HUDEP-2 (cell line): ENCODE results near the gene MKNK1.

ENCODE experiments used
- DNase-seq, 76 experiments: peaks; one replicate each; lab custom pipeline; 2025; ENCODE audit not compliant: unreplicated experiment in 76 of 76; lab: John Stamatoyannopoulos, UW

The MKNK1 gene

DNA sequence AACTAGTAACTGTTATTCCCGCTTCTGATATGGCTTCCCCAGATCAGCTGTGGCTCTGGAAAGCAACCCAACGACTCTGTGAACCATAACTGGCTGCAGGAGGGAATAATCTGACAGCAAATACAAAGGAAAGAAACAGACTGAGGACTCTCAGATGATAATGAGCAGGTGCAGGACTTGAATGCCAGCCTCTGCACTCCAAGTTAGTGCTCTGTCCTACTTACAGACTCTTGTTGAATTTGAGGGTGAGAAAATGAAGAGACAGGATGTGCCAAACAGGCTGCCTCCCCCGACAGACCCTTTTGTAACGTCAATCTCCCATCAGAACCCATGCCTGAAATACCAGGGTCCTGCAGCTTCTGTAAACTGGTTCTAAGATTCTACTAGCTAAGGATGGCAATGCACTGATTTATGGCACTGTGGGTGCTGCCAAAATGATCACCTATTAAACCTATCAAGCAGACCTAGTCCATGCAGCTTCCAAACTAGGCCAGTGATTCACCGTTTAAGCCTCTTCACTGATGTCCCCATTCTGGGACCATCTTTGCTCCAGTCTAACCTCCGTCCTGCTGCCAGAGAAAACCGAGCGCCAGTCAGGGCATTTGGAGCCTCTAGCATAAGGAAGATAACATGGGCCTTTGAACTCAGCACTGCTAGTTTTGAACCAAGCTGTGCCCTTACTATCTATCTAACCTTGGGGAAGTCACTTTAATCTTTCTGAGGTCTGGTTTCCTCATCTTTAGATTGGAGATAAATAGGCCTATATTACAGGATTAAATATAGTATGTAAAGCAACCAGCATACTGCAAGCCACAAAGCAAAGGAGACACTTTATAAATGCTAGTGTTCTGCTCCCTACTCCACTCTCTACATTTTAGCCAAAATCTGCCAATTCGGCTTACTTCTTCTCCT is 4.8 kb downstream of the MKNK1 start:
- no peak for DNase-seq

DNA sequence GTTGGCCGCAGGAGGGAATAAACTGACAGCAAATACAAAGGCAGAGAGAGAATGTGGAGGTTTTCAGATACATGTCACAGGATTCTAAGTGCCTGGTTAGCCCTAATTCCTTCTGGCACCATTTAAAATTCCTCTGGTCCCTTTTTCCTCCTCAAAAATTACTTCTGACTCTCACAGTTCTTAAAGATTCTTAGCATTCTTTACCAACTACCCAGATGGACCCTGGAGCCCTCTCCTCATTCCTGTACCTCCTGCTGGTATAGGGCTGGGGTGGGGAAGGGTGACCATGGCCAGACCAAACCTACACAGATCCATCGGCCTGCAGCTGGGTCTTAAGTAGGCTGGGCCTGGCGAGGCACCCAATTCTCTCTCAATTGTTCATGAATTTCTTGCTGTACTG is 7.2 kb downstream of the MKNK1 start:
- DNase-seq: no peak

DNA sequence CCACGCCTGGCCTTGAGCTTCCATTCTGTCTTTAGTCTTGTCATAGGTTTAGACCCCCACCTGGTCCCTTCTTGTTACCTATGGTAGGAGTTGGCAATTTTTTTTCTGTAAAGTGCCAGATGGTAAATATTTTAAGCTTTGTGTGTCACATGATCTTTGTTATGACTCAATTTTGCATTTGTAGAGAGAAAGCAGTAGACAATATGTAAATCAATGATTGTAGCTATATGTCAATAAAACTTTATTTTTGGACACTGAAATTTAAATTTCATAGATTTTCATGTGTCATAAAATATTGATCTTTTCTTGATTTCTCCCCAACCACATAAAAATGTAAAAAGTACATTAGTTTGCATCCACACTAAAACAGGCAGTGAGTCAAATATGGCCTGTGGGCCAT is 8.0 kb downstream of the MKNK1 start:
- no peak for DNase-seq

DNA sequence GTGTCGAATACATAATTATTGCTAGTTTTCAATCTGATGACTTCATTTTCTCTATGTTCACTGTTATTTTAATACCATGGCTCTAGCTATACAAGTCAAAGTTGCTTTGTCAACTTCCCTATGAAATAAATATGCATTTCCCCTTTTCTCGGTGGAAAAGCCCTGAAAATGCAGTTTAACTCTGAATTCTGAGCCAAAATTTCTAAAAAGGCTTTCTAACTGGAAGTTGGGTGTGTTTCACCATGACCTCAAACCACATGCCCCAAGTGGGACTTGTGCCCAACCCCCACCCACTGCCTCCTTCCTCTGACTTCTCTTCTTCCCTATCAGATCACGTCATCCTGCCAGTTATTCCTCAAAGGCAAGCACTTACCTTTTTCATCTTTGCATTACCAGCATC is 8.9 kb downstream of the MKNK1 start:
- peak in 38 of 76 experiments; percentile 5 to 53 (median 29) for DNase-seq

DNA sequence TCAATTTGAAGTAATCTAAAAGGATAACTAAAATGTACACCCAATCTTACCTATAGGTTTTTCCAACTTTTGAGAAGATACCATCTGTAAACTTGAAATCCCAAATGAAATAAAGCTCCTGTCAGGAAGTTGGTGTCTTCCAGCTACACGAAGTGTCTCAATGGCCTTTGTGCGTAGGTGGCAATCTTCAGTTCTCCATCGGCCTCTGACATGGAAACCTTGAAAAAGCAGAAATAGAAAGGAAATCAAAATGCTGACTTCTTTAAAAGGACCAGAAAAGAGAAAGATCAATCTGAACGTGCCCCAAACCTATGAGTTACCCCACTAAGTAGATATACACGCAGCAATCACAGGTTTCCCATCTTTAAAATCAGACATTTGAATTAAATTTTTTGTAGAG is 10.0 kb downstream of the MKNK1 start:
- DNase-seq: no peak

DNA sequence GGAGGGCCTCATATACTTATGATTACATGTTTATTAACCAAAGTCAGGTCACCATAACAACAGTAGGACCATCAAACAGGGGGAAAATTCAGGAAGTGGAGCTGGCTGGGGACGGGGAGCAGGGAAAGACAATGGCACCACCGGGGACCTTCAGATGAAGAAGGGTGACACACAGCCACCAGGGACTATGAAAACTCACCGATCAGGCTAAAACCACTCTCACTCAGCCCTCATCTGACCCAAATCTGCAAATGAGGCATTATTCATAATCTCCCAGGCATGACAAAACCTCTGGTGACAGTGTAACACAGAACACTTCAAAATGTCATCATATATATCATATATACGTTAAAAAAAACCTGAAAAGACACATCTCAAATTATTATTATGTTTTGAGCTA is 11.2 kb downstream of the MKNK1 start:
- no peak for DNase-seq

DNA sequence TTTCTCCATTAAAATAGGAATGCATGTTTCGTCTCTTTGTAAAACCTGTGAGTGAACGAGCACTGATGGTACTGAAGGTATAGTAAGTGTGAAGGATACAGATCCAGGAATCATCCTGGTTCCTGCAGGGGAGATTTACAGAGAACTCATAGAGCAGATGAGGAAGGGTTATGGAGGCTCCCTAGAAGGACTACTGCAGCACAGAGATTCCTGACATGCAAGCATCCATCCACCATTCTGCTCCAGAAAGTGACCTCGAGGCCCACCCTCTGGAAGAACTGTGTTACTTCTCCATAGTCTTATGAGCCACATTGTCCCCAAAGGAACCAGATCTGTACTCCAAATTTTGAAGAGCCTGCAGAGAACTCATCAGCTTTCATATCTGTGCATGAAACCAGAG is 14.5 kb downstream of the MKNK1 start:
- DNase-seq: no peak

DNA sequence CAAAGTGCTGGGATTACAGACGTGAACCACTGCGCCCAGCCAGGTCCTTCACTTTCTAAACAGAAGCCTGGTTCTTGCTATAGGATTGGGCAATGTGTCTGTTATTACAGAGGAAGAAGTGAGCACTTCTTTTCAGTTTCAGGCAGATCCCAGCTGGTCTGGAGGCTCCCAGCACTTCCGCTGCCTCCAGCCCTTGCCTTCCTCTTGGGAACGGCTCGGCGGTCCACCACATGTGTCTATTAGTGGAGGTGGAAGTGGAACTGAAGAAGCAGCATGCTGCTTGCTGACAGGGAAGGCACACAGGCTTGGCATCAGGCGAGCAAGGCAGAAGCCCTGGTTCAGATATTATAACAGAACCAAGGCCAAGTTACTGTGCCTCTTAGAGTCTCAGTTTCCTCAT is 17.0 kb downstream of the MKNK1 start:
- no peak for DNase-seq

DNA sequence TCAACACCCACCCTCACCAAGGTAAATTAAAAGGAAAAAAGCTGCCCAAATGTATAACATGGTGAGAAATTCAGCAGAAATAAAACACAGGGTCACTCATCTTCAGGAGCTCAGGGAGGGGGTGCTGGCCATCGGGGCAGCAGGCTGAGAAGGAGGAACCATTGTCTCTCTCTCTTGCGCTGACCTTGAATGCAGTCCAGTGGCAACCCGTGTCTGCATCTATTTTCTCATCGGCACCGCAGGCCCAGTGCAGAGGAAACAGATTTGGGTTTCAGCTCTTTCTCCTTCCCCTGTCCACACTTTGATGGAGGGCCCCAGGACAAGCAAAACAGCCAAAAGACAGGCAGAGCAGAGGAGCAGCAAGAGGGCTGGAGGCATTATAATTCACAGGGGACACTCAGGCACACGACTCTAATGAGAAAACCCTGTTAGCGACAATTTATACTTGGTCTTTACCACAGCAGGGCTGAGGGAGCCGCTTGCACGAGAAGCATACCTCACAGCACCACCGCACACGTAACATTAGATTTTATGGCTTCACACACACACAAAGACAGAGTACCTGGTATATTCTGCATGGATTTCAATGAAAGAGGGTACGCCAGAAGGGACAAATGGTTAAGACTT is 18.6 kb downstream of the MKNK1 start:
- DNase-seq: no peak

DNA sequence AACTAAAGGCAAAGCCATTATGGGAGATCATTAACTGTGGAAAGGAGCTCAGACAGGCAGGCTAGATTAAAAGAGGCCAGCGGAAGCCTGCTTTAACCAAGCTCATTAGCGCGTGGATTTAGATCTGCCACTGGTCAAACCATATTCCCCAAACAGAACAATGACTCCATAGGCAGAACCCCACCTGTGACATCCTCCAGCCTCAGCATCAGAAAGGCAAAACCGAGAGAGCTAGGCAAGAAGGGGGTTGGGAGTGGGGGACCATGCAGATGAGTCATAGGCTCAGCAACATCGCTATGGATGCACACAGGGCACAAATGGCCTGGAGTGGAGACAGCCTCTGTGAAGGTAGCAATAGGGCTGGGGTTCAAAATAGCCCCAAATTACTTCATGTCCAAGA is 20.6 kb downstream of the MKNK1 start:
- no peak for DNase-seq

DNA sequence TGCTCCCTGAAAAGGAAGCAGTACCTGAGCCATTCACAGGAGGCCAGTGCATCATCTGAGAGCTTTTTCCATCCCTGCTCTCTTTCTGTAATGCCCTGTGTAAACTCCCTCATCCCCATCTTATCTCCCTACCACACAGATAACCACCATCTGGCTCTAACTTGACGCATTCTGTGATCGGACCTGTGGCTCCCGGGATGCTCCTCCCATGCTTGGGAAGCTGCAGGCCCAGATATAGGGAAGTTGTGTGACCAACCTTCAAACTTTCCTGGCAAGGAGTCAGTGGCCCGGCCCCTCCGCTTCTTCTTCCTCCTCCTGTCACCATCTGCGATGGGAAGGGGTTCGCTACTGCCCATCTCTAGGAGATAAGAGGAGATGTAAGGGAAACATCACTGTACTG is 21.1 kb downstream of the MKNK1 start:
- peak in 8 of 76 experiments; percentile 3 to 46 (median 10) for DNase-seq

DNA sequence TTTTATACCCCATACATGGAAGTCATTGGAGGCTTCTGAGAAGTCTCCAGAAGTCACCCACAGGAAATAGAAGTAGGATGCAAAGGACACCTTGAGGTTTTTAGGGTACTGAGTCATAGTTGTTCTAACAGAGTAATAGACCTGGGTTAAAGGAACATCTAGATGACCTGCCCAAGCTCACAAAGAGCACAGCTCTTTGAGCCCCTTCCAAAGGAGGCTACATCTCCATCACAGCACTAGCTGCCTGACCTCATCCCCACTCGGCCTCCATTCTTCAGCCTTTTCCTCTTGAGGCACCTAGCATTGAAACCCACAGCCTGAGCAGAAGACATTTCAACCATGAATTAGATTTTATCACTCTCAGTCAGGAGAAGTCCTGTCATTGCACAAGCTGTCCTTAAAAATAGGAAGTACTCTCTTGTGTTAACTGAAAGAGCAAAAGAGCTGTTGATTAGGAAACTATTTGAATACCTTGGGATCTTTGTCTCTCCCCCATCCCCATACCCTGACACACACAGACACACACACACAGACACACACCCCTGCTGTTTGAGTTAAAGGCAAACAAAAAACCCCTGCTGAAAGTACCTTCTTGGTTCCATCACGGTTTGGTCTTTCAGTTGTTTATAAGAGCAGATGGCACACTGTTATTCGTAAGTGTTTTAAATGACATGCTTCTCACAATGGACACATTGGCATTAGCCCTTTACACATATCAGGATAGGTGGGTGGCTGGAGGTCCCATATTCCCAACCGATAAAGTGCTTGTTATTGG is 22.2 kb downstream of the MKNK1 start:
- peak in 1 of 76 experiments; percentile 18 for DNase-seq

DNA sequence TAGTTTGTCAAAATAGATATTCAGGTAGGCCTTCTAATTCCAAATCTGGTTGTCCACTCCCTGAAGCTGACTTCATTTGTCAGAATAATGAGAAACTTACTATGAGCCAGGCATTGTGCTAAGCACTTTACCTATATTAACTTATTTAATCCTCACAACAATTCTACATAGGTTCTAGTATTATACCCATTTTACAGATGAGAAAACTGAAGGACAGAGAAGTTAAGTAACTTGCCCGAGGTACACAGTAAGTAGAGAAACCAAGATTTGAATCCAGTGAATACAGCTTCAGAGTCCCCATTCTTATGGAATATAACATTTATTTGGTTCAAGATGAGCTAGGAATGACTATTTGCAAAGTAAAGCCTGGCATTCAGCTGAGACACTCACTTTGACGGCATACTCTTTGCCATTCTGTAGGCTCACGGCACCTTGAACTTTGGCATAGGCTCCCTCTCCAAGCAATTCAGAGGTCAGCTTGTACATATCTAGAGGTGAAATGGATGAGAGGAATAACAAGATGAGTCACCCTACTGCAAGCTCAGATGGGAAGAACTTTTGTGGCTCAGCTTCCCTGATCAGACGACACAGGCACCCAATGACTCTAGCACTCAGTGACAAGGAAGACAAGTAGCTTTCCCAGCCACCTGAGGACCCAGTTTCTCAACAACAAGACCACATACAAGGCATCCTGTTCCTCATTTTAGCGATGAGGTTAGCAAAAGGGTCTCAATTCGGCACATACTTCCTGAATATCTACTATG is 23.7 kb downstream of the MKNK1 start:
- no peak for DNase-seq

DNA sequence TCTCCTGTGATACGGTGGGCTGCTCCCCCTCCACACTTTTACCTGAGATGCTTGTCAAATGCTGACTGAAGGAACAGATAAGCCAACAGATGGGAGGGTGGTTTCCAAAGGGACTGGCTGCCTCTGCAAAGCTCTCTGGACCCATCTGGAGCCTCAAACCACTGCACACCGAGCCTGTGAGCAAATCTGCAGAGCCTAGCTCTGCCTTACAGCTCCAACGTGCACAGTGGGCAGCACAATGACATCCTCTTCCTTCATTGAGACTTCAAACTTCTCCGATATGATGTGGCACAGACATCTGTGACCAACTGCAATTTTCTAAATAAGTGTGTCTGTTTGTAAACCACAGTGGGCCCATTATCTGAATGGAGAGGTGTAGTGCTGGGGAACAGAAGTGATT is 26.4 kb downstream of the MKNK1 start:
- DNase-seq: no peak

DNA sequence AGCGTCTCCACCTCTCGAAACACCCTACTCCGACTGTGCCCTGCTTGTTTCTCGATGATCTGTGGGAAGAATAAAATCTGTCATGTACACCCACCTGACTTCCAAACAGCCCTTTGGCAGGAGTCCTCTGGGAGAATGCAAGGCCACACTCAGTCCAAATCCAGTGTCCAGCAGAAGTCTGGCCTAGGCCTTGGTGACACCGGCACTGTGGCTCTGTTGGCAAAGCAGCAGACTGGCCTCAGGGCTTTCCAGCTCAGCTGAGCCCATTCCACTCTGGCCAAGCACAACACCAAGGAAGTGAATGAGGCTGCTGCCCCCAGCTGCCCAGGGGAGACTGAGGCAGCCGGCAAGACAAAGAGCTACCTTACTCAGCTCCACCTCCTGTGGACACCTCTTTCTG is 27.5 kb downstream of the MKNK1 start:
- DNase-seq: no peak

DNA sequence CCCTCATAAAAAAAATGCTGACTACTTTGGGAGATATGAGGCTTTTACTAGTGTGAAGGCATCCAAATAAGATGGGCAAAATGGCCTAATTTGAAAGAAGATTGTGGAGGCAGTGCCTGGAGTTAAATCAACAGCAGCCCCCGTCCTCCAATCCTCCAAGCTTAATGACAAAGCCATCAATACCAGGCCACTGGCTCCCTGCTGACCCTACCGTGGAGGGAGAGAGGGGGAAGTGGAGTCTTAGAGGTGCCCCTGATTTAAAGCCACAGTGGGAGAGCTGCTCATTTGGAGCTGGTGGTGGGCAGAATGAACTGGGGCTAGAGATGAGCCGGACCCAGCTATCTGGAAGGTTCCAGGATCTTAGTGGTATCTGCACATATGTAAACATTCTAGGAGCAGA is 28.3 kb downstream of the MKNK1 start:
- DNase-seq: no peak

DNA sequence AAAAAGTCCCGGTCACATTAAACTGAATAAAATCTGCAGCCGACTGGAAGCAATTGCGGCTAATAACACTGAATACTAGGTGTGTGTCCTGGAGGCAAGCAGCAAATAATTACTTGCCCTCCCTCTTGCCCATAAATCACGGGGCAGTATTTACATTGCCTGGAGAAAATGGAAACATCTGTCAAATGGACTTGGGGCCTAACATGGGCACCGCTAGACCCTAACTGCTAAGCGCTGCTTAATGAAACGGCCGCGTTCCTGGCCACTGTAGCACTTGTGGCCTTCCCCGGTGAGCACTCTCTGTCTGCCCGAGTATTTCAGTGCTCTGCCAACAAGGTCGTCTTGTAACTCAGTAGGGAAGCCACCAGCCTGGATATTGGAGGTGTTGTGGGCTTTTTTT is 28.8 kb downstream of the MKNK1 start:
- DNase-seq: no peak

DNA sequence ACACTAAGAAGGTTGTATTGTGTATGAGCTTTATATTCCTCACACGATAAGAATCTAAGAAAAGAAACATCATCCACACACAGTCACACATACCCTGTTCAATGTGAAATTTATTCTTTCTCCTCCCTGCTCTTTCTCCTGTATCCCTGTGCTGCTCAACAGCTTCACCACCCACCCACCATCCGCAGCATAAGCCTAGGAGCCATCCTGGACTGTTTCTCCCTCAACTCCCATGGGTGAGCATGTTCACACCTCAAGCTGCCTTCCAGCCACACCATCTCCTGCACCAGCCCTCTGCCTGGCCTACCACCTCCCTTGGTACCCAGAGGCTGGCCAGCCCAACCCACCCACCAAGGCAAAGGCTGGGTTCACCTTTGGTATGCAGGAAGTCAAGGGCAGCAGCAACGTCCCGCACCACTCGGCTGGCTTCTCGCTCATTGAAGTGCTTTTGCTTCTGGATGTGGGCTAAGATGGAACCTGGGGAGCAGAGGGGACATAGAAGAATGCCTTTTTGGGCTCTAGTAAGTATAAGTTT is 32.3 kb downstream of the MKNK1 start:
- no peak for DNase-seq

DNA sequence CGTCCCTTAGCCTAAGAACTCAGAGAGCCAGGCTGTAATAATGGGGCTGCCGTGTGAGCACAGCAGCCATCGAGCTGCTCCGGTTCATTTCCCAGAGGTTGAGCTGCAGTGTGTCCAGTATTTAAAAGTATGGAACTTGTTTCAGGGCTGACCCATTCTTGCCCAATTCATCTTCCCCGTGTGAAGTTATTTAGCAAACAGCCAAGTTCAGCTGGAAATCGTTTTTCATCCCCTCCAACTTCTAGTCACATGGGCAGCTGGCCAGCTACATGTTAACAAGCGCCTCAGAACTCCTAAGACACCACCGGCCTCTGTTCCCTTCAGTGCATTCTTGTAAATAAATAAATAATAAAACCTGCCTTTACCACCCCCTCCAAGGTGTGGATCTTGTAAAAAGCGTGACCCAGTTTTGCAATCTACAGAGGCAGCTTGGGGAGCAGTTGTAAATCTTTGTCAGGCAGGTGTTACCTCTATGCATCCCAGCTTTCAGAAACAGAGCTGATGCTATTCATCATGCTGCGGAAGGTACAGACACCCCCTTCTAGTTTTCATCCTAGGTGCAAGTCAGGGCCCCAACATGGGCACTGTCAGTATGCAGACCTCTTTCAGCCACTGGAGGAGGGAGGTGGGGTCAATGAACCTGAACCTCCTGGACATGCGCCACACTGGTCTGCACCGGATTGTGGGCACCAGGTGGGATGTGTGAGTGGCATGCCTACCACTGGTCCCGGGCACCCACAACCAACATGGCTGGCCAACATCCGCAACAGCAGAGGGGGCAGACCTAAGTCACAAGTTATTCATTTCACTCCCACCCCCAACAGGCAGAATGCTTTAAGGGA is 34.0 kb downstream of the MKNK1 start:
- no peak for DNase-seq

DNA sequence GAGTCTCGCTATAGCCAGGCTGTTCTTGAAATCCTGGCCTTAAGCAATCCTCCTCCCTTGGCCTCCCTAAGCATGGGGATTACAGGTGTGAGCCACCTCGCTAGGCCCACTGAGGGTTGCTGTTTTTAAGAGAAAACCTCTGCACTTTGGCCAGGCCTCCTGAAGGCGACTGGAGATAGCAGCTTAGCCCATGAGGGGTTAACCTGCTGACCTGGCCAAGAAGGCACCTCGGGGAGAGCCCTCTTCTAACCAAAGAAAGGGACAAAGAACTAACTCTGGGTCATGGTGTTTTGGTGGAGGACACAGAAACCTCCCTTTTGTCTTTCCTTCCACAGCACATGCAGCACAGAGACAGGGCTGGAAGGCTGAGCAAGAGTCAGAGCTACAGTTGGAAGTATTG is 35.0 kb downstream of the MKNK1 start:
- no peak for DNase-seq
